SK-N-MC (cell line): ENCODE results near the gene SHISA2.
A peak's percentile ranks its signal among the peaks of the same experiment; 100 is the strongest.
"Not testable (repeated sequence)": the region's sequence is repeated elsewhere in the genome, so short reads cannot be mapped to it uniquely, and the experiment has no call there.

Experiments
- DNase-seq: peaks from one replicate; pipeline ENCODE4 v3.0.0-alpha.2; 2011; ENCODE audit warnings: low read depth, low spot score
- H3K27ac ChIP-seq: fragments of 200-600 bp; sonication (generic); 2 replicates; pipeline ENCODE4 v1.5.1; 2016; ENCODE audit warnings: mixed run types
- H3K36me3 ChIP-seq: fragments of 200-600 bp; sonication (generic); 2 replicates; pipeline ENCODE4 v1.6.1; 2017; ENCODE audit warnings: antibody characterized with exemption, low read length, mixed read lengths; ENCODE audit not compliant: insufficient read depth
- H3K4me3 ChIP-seq: fragments of 200-600 bp; sonication (generic); 2 replicates; pipeline ENCODE4 v1.5.1; 2016
- H3K9ac ChIP-seq: fragments of 200-600 bp; sonication (generic); 2 replicates; pipeline ENCODE4 v1.8.0; 2017; ENCODE audit warnings: mixed run types, mixed read lengths; ENCODE audit not compliant: insufficient read length
- H3K9me3 ChIP-seq: fragments of 200-600 bp; sonication (generic); 2 replicates; pipeline ENCODE4 v1.6.1; 2017; ENCODE audit warnings: low read depth, mild to moderate bottlenecking, antibody characterized with exemption, low read length, moderate library complexity, mixed read lengths
- EZH2 ChIP-seq: fragments of 200-600 bp; sonication (generic); IDR thresholded peaks from one replicate; pipeline ENCODE4 v1.6.1; 2017; ENCODE audit warnings: antibody characterized with exemption
- FOXP2 ChIP-seq: optimal IDR thresholded peaks from 2 replicates; pipeline ENCODE3; 2011; ENCODE audit warnings: mild to moderate bottlenecking, moderate library complexity; ENCODE audit not compliant: insufficient read depth; ENCODE audit errors: extremely low read length, control extremely low read depth
- POLR2AphosphoS5 ChIP-seq: IDR thresholded peaks from 2 replicates; pipeline ENCODE4 v1.6.1; 2012; ENCODE audit warnings: mild to moderate bottlenecking, low read depth, low read length, borderline replicate concordance

SHISA2 gene

GRCh38 chr13:26051657-26052311, at the start of gene SHISA2:
SHISA2 (minus strand) TSS chr13:26052016; CDS start chr13:26050975, 1,041 bp downstream.
- H3K27ac ChIP-seq: no peak within 1 kb of the TSS
- peak within 1 kb of the TSS; percentile 76 for H3K4me3 ChIP-seq
- peak within 1 kb of the TSS; percentile 40 for H3K9ac ChIP-seq

DNA sequence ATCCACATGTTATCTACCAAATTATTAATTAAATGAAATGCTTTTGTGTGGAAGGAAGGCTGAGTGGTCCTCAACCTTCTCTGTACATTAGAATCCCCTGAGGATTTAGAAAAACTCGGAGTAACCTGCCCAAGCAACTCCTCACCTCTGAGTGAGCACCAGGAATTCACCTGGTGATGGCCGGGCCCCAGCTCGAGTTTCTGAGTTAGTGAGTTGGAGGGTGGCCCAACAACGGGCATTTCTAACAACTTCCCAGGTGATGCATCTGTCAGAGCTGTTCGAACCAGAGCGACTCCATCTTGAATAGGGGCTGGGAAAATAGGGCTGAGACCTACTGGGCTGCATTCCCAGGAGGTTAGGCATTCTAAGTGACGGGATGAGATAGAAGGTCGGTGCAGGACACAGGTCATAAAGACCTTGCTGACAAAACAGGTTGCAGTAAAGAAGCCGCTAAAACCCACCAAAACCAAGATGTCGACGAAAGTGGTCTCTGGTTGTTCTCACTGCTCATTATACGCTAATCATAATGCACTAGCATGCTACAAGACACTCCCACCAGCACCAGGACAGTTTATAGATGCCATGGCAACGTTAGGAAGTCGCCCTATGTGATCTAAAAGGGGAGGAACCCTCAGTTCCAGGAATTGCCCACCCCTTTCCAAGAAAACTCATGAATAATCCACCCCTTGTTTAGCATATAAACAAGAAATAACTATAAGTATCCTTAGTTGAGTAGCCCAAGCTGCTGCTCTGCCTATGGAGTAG, 44.2 kb upstream of the SHISA2 start:
- Histone ChIP-seq H3K27ac (no peak overlapping the region), H3K36me3 (no peaks in the 10 kb centered on the region), H3K4me3 (no peak overlapping the region), H3K9me3 (no peaks in the 10 kb centered on the region), H3K9ac (no peak overlapping the region)
- no peak for DNase-seq
- TF ChIP-seq EZH2 (no peak), FOXP2 (no peak), POLR2AphosphoS5 (no peak)

More at GRCh38 chr13:26051657-26052311, at the start of gene SHISA2:
- no peak for TF ChIP-seq FOXP2
- peak; percentile 52; the same call in 1 of the 2 replicates for TF ChIP-seq POLR2AphosphoS5
- Histone ChIP-seq H3K9me3 (no peaks in the 10 kb centered on the region), H3K36me3 (no peaks in the 10 kb centered on the region)
- no peak for DNase-seq

DNA sequence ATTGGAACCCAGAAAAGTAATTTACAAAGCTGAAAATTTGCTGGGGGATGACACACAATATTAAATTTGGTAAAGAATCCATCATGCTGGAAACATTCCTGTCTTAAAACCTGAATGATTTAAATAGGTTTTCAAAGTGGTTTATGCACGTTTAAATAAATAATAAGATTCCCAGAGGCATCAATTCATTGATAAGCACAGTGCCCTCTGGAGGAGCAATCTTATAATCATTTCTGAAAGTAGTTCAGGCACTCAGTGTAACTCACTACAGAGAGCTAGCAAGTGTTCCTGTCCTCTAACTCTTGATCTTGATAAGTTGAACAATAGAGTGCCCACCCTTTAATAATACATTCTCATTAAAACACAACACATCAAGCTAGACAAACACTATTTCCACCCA, 43.5 kb upstream of the SHISA2 start:
- TF ChIP-seq EZH2: no peak
- TF ChIP-seq POLR2AphosphoS5: no peak
- no peak for TF ChIP-seq FOXP2
- Histone ChIP-seq H3K27ac (no peak overlapping the region), H3K9me3 (no peaks in the 10 kb centered on the region), H3K9ac (no peak overlapping the region), H3K4me3 (no peak overlapping the region), H3K36me3 (no peaks in the 10 kb centered on the region)
- no peak for DNase-seq

DNA sequence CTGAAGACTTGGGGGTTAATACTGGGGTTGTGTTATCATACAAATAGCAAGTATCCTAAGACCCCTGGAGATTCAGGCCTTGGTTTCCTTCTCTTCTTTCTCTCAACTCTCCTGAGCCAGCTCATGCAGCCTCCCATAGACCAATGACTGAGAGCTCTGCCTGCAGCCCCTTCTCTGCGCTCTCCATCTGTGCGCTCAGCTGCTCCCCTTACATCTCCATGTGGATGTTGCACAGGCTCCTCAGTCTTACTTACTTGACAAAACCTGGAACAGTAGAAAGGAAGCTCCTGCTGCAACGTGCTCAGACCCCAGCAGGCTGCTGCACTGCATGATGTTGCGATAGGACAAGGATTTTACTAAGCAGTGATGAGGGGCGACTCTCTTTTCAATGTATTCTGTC, 25.0 kb upstream of the SHISA2 start:
- not testable (repeated sequence) for H3K9me3 ChIP-seq, H3K4me3 ChIP-seq, H3K9ac ChIP-seq, DNase-seq, H3K27ac ChIP-seq, H3K36me3 ChIP-seq

- no peak overlapping the region for H3K9ac ChIP-seq
- no peak for DNase-seq
Observed at GRCh38 chr13:26075498-26075897, 23.7 kb upstream of the SHISA2 start.

DNA sequence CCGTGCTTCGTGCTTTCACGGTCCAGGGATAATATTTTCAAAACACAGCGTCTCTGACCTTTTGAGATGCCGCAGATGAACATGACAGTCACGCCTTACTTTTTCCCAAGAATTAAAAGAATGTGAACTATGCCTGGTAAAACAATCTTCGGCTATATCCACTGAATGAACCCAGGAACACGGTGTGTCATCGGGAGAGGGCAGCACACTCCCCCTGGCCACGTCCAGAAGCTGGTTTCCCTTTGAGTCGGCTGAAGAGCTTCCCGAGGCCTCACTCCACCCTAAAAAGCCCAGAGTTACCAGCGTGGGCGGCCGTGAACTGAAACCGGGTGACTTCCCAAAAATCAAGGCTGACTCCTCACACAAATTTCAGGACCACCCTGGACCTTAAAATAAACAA, 22.9 kb upstream of the SHISA2 start:
- TF ChIP-seq FOXP2: no peak
- no peak for TF ChIP-seq POLR2AphosphoS5
- TF ChIP-seq EZH2: no peak
- Histone ChIP-seq H3K9ac (no peak overlapping the region), H3K4me3 (no peak overlapping the region), H3K9me3 (no peaks in the 10 kb centered on the region), H3K36me3 (no peaks in the 10 kb centered on the region), H3K27ac (no peak overlapping the region)
- no peak for DNase-seq

More at GRCh38 chr13:26075498-26075897, 23.7 kb upstream of the SHISA2 start:
- TF ChIP-seq FOXP2 (no peak), POLR2AphosphoS5 (no peak), EZH2 (no peak)
- no peaks in the 10 kb centered on the region for H3K36me3 ChIP-seq
- H3K4me3 ChIP-seq: no peak overlapping the region
- no peaks in the 10 kb centered on the region for H3K9me3 ChIP-seq
- H3K27ac ChIP-seq: no peak overlapping the region

DNA sequence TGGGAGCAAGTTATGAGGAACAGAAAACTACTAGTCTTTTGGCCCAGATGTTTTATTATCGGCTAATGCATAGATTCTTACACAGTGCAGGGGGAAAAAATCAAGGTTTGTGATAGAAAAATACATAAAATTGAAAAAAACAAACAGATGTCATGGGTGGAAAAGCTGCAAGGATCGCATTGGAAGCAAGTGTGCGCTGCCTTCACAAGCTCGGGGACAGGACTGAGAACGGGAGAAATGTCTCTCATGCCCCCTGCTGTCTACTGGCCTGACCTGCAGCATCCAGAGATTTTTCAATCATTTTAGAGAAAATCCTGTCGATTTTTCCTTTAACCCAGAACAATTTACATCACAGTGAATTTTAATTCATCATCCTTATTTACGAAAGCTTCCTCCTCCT, 20.5 kb upstream of the SHISA2 start:
- not testable (repeated sequence) for H3K27ac ChIP-seq, H3K4me3 ChIP-seq, H3K9me3 ChIP-seq, H3K9ac ChIP-seq, DNase-seq, H3K36me3 ChIP-seq

DNA sequence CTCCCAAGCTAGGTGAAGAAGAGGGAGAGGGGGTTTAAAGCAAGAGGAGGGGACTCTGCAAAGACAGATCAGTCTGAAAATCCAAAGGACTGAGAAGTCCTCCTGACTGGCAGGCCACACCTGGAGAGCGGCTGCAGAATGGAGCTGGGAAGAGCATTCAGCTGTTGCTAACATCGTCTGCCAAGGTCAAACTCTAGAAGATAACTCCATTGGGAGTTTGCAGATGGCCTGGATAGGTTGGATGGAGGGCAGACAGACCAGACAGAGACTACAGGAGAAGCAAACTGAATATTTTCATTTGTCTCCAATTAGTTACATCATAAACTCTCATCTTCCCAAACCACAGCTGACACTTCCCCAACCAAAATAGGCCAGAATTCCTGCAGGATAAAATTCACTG, 19.9 kb upstream of the SHISA2 start:
- no peak for DNase-seq
- Histone ChIP-seq H3K27ac (no peak overlapping the region), H3K9me3 (no peaks in the 10 kb centered on the region), H3K4me3 (no peak overlapping the region), H3K9ac (no peak overlapping the region), H3K36me3 (no peaks in the 10 kb centered on the region)
- no peak for TF ChIP-seq POLR2AphosphoS5
- no peak for TF ChIP-seq FOXP2
- no peak for TF ChIP-seq EZH2

DNA sequence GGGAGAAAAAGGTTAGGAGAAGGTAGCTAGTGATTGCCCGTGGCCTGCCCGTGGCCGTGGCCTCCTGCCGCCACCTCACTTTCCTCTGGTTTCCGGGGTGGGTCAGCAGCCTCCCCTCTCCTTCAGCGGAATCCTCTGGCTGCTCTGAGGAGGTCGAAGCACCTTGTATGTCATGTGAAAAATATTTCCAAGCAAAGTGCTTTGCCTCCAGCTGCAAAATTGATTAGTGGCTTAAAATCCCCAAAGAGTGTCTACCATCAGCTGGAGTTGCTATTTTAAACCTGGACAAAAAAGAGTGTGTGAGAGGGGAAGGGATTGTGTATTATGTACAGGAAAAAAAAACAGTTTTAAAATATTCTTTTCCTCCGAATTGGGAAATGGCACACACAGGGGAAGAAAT, 17.8 kb upstream of the SHISA2 start:
- DNase-seq, H3K36me3 ChIP-seq, H3K27ac ChIP-seq, H3K9ac ChIP-seq, H3K9me3 ChIP-seq, H3K4me3 ChIP-seq: not testable (repeated sequence)

DNA sequence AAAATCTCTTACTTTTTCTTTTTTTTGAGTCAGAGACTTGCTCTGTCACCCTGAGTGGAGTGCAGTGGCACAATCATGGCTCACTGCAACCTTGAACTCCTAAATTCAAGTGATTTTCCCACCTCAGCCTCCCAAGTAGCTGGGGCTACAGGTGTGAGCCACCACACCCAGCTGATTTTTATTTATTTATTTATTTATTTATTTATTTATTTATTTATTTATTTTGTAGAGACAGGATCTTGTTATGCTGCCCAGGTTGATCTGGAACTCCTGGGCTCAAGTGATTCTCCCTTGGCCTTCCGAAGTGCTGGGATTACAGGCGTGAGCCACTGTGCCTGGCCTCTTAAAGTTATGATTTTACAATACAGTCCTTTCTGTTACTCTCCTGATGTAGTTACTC, 16.6 kb upstream of the SHISA2 start:
- not testable (repeated sequence) for DNase-seq, H3K9ac ChIP-seq, H3K9me3 ChIP-seq, H3K4me3 ChIP-seq, H3K27ac ChIP-seq, H3K36me3 ChIP-seq
